Sigmoid colon (tissue), 7 donors: ENCODE data around the gene KCNE5. TPM values are rescaled to one million over a fixed set of nuclear protein-coding genes. Genes with fewer than 3 reads are reported as not detected.
"Not testable (repeated sequence)": the region's sequence is repeated elsewhere in the genome, so short reads cannot be mapped to it uniquely, and the experiment has no call there.

Experiments used
- DNase-seq: peaks from one replicate; pipeline ENCODE4 v3.0.0-alpha.2; 2019
- H3K27ac ChIP-seq, 4 donors: fragments of 200-600 bp; sonication (generic); one replicate each; pipeline ENCODE4 v1.5.1; 2016 to 2019; ENCODE audit warnings: mild to moderate bottlenecking in 1 of 4
- H3K27me3 ChIP-seq, 3 donors: fragments of 200-600 bp; sonication (generic); one replicate each; pipeline ENCODE4 v1.5.1; 2019; ENCODE audit warnings: mild to moderate bottlenecking in 1 of 3
- H3K36me3 ChIP-seq, 4 donors: fragments of 200-600 bp; sonication (generic); one replicate each; pipeline ENCODE4 v1.5.1; 2016 to 2019
- H3K4me1 ChIP-seq, 4 donors: fragments of 200-600 bp; sonication (generic); one replicate each; pipeline ENCODE4 v1.5.1; 2017 to 2019
- H3K4me3 ChIP-seq, 4 donors: fragments of 200-600 bp; sonication (generic); one replicate each; pipeline ENCODE4 v1.5.1; 2017 to 2019; ENCODE audit warnings: mild to moderate bottlenecking in 2 of 4, moderate library complexity in 1 of 4
- H3K9me3 ChIP-seq, 4 donors: fragments of 200-600 bp in 3 of 4; sonication (generic) in 3 of 4; one replicate each; pipeline versions ENCODE4 v1.5.1 to v1.6.1; 2013 to 2019
- CTCF ChIP-seq, 4 experiments: fragments of 450-650 bp in 3 of 4; fragments of 200-600 bp in 1 of 4; IDR thresholded peaks; one replicate each; pipeline ENCODE4 v1.5.1; 2016 to 2019; ENCODE audit warnings: antibody characterized with exemption in 4 of 4, mild to moderate bottlenecking in 3 of 4, moderate library complexity in 2 of 4
- EP300 ChIP-seq, 4 donors: sonication (generic); formaldehyde crosslinking; IDR thresholded peaks; one replicate each; pipeline ENCODE4 v1.6.1; 2017; ENCODE audit warnings: antibody characterized with exemption in 4 of 4
- POLR2A ChIP-seq, 2 donors: fragments of 450-650 bp; IDR thresholded peaks; one replicate each; pipeline ENCODE4 v1.6.1; 2016; ENCODE audit warnings: antibody characterized with exemption in 2 of 2, mild to moderate bottlenecking in 2 of 2, moderate library complexity in 2 of 2
- POLR2AphosphoS5 ChIP-seq, 4 donors: sonication (generic); formaldehyde crosslinking; IDR thresholded peaks; one replicate each; pipeline ENCODE4 v1.6.1; 2017; ENCODE audit warnings: antibody characterized with exemption in 4 of 4
- WGBS, 2 donors: extraction: QIAGEN DNeasy Blood & Tissue Kit; methylation state at CpG; one replicate each; pipeline ENCODE4 v1.1.7; 2013; 5-methylcytosine and 5-hydroxymethylcytosine counted together
- intact Hi-C: fragments of 100-400 bp; cut with DNase I; formaldehyde crosslinking; loops from one replicate; pipeline ENCODE4 v1.15.1; 2023
- polyA plus RNA-seq, 3 donors: library from polyadenylated mRNA; stranded (reverse); fragments of 200-250 nt; gene quantifications; one replicate each; pipeline ENCODE4 v1.2.3, GENCODE V29; 2013
- total RNA-seq, 4 donors: library from RNA; depleted of rRNA; stranded (reverse); fragments of >200 nt; gene quantifications; one replicate each; pipeline ENCODE4 v1.1.0, GENCODE V29; 2016
- donor health status: healthy with polysubstance abuse.
- donor health status: Bipolar disorder and iron deficiency.
- donor health status: healthy.

Gene KCNE5
- total and polyA plus RNA-seq, 7 donors: 0.33 TPM; not detected in 6

GRCh38 chrX:109643687-109644086 lies 18.7 kb upstream of the KCNE5 start:
- Histone ChIP-seq H3K27me3 (no peaks in the 10 kb centered on the region), H3K4me1 (no peaks in the 10 kb centered on the region), H3K36me3 (no peaks in the 10 kb centered on the region), H3K9me3 (no peaks in the 10 kb centered on the region), H3K4me3 (no peak overlapping the region), H3K27ac (no peak overlapping the region)
- TF ChIP-seq CTCF (IDR thresholded peaks at IDR 0.05) (no peak), POLR2AphosphoS5 (IDR thresholded peaks at IDR 0.05) (no peak), POLR2A (IDR thresholded peaks at IDR 0.05) (no peak), EP300 (IDR thresholded peaks at IDR 0.05) (no peak)
- 77 to 84% methylated on average over 2 of the region's 2 CpGs for WGBS, 2 donors
- intact Hi-C loops: no loop called here
- no peak for DNase-seq

GRCh38 chrX:109638158-109638557 lies 13.2 kb upstream of the KCNE5 start:
- TF ChIP-seq CTCF (IDR thresholded peaks at IDR 0.05) (no peak), EP300 (IDR thresholded peaks at IDR 0.05) (no peak), POLR2A (IDR thresholded peaks at IDR 0.05) (no peak)

GRCh38 chrX:109637477-109637876 lies 12.5 kb upstream of the KCNE5 start:
- H3K4me3 ChIP-seq, H3K27ac ChIP-seq, H3K27me3 ChIP-seq, H3K9me3 ChIP-seq, H3K4me1 ChIP-seq, DNase-seq, H3K36me3 ChIP-seq, intact Hi-C loops: not testable (repeated sequence)
- WGBS, 2 donors: 92 to 96% methylated on average over 2 of the region's 2 CpGs

More at GRCh38 chrX:109638158-109638557, 13.2 kb upstream of the KCNE5 start:
- Histone ChIP-seq H3K9me3 (no peaks in the 10 kb centered on the region), H3K27me3 (no peaks in the 10 kb centered on the region), H3K36me3 (no peaks in the 10 kb centered on the region), H3K27ac (no peak overlapping the region), H3K4me3 (no peak overlapping the region), H3K4me1 (no peaks in the 10 kb centered on the region)
- 91 to 96% methylated on average over 1 of the region's 1 CpG for WGBS, 2 donors
- DNase-seq: no peak
- intact Hi-C loops: no loop called here

GRCh38 chrX:109635146-109635545 lies 10.2 kb upstream of the KCNE5 start:
- TF ChIP-seq EP300 (IDR thresholded peaks at IDR 0.05) (no peak), POLR2AphosphoS5 (IDR thresholded peaks at IDR 0.05) (no peak), POLR2A (IDR thresholded peaks at IDR 0.05) (no peak), CTCF (IDR thresholded peaks at IDR 0.05) (no peak)
- WGBS, 2 donors: 22 to 33% methylated on average over 3 of the region's 3 CpGs
- intact Hi-C loops: no loop called here
- no peaks in the 10 kb centered on the region for H3K4me1 ChIP-seq
- H3K36me3 ChIP-seq: no peaks in the 10 kb centered on the region
- DNase-seq: no peak
- no peaks in the 10 kb centered on the region for H3K9me3 ChIP-seq
- no peak overlapping the region for H3K27ac ChIP-seq
- H3K4me3 ChIP-seq: no peak overlapping the region
- no peaks in the 10 kb centered on the region for H3K27me3 ChIP-seq

GRCh38 chrX:109632906-109633504 lies 8.0 kb upstream of the KCNE5 start:
- intact Hi-C loops: loop anchor here (5.0 kb wide), 1 partner anchor 146 kb away; no protein-coding TSS in a partner anchor
- no peak for DNase-seq
- Histone ChIP-seq H3K27ac (no peak overlapping the region), H3K9me3 (no peaks in the 10 kb centered on the region), H3K4me1 (no peaks in the 10 kb centered on the region), H3K27me3 (no peaks in the 10 kb centered on the region), H3K36me3 (no peaks in the 10 kb centered on the region), H3K4me3 (no peak overlapping the region)
- 37 to 55% methylated on average over 5 of the region's 5 CpGs for WGBS, 2 donors
- no peak for TF ChIP-seq POLR2A (IDR thresholded peaks at IDR 0.05)
- TF ChIP-seq EP300 (IDR thresholded peaks at IDR 0.05): no peak

- H3K36me3 ChIP-seq: no peaks in the 10 kb centered on the region
- H3K27me3 ChIP-seq: no peaks in the 10 kb centered on the region
- 50 to 70% methylated on average over 3 of the region's 3 CpGs for WGBS, 2 donors
- H3K9me3 ChIP-seq: no peaks in the 10 kb centered on the region
- TF ChIP-seq POLR2A (IDR thresholded peaks at IDR 0.05) (no peak), EP300 (IDR thresholded peaks at IDR 0.05) (no peak), CTCF (IDR thresholded peaks at IDR 0.05) (no peak), POLR2AphosphoS5 (IDR thresholded peaks at IDR 0.05) (no peak)
- H3K4me3 ChIP-seq: no peak overlapping the region
- intact Hi-C loops: no loop called here
- peaks cover 0 to 7% (median 0%) of the 10 kb centered on the region in 4 donors for H3K4me1 ChIP-seq
- no peak for DNase-seq
- H3K27ac ChIP-seq: no peak overlapping the region
These were observed 4.3 kb upstream of the KCNE5 start for GRCh38 chrX:109629310-109629709.
